Vagina (tissue), 2 donors: ENCODE results near the gene KLRB1. TPM values are rescaled to one million over a fixed set of nuclear protein-coding genes. Genes with fewer than 3 reads are reported as not detected.
"Not testable (repeated sequence)": the region's sequence is repeated elsewhere in the genome, so short reads cannot be mapped to it uniquely, and the experiment has no call there.

Experiments used
- DNase-seq, 2 donors: peaks; one replicate each; pipeline ENCODE4 v3.0.0-alpha.2; 2017; ENCODE audit errors: extremely low spot score in 2 of 2
- H3K27ac ChIP-seq: fragments of 200-600 bp; sonication (generic); one replicate; pipeline ENCODE4 v1.5.1; 2019
- H3K27me3 ChIP-seq: fragments of 200-600 bp; sonication (generic); one replicate; pipeline ENCODE4 v1.5.1; 2019
- H3K36me3 ChIP-seq, 2 donors: fragments of 200-600 bp; sonication (generic); one replicate each; pipeline ENCODE4 v1.5.1; 2017 to 2019
- H3K4me1 ChIP-seq: fragments of 200-600 bp; sonication (generic); one replicate; pipeline ENCODE4 v1.5.1; 2019
- H3K4me3 ChIP-seq, 2 donors: fragments of 200-600 bp; sonication (generic); 1 replicate in 1 of 2; 2 replicates in 1 of 2; pipeline ENCODE4 v1.5.1; 2016 to 2019
- H3K9me3 ChIP-seq: fragments of 200-600 bp; sonication (generic); one replicate; pipeline ENCODE4 v1.5.1; 2019
- POLR2A ChIP-seq, 2 donors: fragments of 450-650 bp; IDR thresholded peaks; one replicate each; pipeline ENCODE4 v1.6.1; 2017; ENCODE audit warnings: antibody characterized with exemption in 2 of 2, mild to moderate bottlenecking in 2 of 2, moderate library complexity in 2 of 2
- POLR2AphosphoS5 ChIP-seq, 2 donors: sonication (generic); formaldehyde crosslinking; IDR thresholded peaks; one replicate each; pipeline ENCODE4 v1.9.0; 2017; ENCODE audit warnings: antibody characterized with exemption in 2 of 2, mild to moderate bottlenecking in 2 of 2, low read depth in 1 of 2; ENCODE audit not compliant: insufficient read depth in 1 of 2
- intact Hi-C: fragments of 100-400 bp; cut with DNase I; formaldehyde crosslinking; loops from one replicate; pipeline ENCODE4 v1.15.1; 2023
- total RNA-seq: library from RNA; depleted of rRNA; stranded (reverse); fragments of >200 nt; gene quantifications from one replicate; pipeline ENCODE4 v1.2.3, GENCODE V29; 2016
- TF ChIP-seq, protein P1 (sequence below), 3 experiments: fragments of 450-650 bp in 2 of 3; fragments of 200-600 bp in 1 of 3; sonication (generic) in 1 of 3; IDR thresholded peaks; one replicate each; pipeline ENCODE4 v1.5.1; 2017 to 2019; ENCODE audit warnings: antibody characterized with exemption in 3 of 3, mild to moderate bottlenecking in 2 of 3, moderate library complexity in 2 of 3

The KLRB1 gene
- total RNA-seq, 1 donor from 2014 or later, result 1.5 TPM

DNA sequence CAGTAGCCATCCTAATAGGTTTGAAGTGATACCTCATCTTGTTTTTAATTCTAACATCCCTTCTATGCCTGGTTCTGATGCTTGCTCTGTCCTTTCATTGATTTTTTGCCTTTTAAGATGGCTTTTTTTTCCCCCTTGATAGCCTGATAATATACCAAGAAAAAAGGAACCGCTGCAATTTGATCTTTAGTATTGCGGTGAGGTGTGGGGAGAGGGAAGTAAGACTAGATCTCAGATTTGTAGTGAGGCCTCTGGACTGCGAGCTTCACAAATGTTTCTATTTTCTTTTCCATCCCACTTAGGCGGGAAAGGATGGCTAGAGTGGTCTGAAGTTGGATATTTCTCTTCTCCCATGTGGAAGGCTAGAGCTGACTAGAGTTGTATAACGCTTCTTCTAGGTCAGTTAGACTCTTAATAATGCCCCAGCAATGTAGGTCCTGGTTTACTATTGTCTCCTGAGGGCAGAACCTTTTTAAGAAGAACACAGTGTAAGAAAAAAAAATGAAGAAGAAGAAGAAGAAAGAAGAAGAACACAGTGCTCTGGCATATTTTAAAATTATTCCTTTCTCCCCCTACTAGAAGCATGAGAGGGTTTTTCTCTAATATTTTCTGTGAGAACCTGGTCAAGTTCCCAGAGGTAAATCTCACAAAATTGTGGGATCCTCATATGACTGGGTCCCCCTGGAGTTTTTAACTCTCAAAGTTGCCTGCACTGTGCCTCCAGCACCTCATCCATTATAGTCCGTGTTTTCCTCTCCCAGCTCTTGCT lies 11.9 kb upstream of the KLRB1 start:
- Histone ChIP-seq H3K9me3 (no peaks in the 10 kb centered on the region), H3K4me3 (no peak overlapping the region), H3K27ac (no peak overlapping the region), H3K4me1 (no peaks in the 10 kb centered on the region), H3K27me3 (no peaks in the 10 kb centered on the region), H3K36me3 (no peaks in the 10 kb centered on the region)
- no peak for DNase-seq
- TF ChIP-seq, protein P1, sequence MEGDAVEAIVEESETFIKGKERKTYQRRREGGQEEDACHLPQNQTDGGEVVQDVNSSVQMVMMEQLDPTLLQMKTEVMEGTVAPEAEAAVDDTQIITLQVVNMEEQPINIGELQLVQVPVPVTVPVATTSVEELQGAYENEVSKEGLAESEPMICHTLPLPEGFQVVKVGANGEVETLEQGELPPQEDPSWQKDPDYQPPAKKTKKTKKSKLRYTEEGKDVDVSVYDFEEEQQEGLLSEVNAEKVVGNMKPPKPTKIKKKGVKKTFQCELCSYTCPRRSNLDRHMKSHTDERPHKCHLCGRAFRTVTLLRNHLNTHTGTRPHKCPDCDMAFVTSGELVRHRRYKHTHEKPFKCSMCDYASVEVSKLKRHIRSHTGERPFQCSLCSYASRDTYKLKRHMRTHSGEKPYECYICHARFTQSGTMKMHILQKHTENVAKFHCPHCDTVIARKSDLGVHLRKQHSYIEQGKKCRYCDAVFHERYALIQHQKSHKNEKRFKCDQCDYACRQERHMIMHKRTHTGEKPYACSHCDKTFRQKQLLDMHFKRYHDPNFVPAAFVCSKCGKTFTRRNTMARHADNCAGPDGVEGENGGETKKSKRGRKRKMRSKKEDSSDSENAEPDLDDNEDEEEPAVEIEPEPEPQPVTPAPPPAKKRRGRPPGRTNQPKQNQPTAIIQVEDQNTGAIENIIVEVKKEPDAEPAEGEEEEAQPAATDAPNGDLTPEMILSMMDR (IDR thresholded peaks at IDR 0.05), result no peak
- TF ChIP-seq POLR2AphosphoS5 (IDR thresholded peaks at IDR 0.05; ENCODE audit: insufficient read depth in 1 of 2, low read depth in 1 of 2), result no peak
- no peak for TF ChIP-seq POLR2A (IDR thresholded peaks at IDR 0.05)
- intact Hi-C loops, result no loop called here

DNA sequence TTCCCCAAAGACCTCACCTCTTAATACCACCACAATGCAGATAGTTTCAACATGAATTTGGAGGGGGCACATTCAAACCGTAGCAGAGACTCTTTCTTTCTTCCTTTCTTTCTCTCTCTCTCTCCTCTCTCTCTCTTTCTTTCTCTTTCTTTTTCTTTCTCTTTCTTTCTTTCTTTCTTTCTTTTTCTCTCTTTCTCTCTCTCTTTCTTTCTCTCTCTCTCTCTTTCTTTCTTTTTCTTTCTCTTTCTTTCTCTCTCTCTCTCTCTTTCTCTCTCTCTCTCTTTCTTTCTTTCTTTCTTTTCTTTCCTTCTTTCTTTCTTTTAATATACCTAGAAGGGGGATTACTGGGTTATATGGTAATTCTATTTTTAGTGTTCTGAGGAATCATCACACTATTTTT lies 11.2 kb upstream of the KLRB1 start:
- DNase-seq, H3K9me3 ChIP-seq, H3K36me3 ChIP-seq, H3K4me3 ChIP-seq, intact Hi-C loops, H3K4me1 ChIP-seq, H3K27ac ChIP-seq, H3K27me3 ChIP-seq: not testable (repeated sequence)

DNA sequence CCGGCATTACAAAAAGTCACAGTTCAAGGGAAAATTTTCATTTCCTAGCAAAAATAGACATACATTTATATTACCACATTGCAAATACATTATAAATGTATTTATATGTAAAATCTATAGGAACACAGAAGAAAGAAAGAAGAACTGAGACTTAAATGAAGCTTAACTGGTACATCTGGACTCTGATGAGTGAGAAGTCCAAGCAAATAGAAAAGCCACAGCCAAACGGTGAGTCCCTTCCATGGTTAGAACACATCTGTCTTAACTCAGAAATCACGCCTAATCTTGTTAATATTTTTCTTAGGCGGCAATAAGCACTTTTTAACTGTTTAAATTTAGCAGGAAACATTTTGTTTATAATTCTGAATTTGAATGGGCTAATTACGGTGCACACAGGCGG lies 9.4 kb upstream of the KLRB1 start:
- DNase-seq, result no peak
- Histone ChIP-seq H3K4me1 (no peaks in the 10 kb centered on the region), H3K36me3 (no peaks in the 10 kb centered on the region), H3K4me3 (no peak overlapping the region), H3K27me3 (no peaks in the 10 kb centered on the region), H3K27ac (no peak overlapping the region), H3K9me3 (no peaks in the 10 kb centered on the region)
- intact Hi-C loops, result no loop called here
- TF ChIP-seq POLR2A (IDR thresholded peaks at IDR 0.05) (no peak), POLR2AphosphoS5 (IDR thresholded peaks at IDR 0.05; ENCODE audit: insufficient read depth in 1 of 2, low read depth in 1 of 2) (no peak)
- TF ChIP-seq, protein P1 (IDR thresholded peaks at IDR 0.05), result no peak

DNA sequence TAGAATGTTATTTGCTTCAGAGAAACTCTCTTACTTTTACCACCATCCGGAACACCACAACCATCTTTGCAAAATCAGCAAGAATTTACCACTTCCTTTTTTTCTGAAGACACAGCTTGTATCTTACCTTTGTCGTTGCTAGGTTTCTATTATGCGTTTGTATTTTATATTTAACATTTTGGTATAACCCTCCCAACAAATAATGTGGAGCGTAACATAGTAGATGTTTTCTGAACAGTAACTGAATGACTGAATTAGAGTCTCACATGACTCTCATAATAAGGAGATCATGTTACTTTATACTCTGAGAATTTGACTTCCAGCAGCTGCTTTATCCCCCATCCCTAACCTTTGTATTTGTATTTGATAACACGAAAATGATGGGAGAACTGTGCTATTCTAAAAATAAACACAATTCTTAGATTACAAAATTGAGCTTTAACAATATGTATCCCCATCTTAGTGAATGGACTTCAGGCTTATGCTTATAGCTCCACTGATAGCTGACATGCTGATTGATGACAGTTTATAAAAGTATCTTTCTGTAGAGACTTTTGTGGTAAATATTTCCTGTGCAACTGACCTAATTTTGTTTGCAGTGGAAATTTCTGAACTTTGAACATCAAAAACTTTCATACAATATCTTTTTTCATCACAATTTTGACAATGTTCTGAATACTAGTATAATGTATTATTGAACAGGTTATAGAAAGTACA lies 7.9 kb upstream of the KLRB1 start:
- H3K36me3 ChIP-seq, result no peaks in the 10 kb centered on the region
- intact Hi-C loops, result no loop called here
- TF ChIP-seq, protein P1 (IDR thresholded peaks at IDR 0.05), result no peak
- TF ChIP-seq POLR2A (IDR thresholded peaks at IDR 0.05) (no peak), POLR2AphosphoS5 (IDR thresholded peaks at IDR 0.05; ENCODE audit: insufficient read depth in 1 of 2, low read depth in 1 of 2) (no peak)
- no peaks in the 10 kb centered on the region for H3K9me3 ChIP-seq
- no peak overlapping the region for H3K27ac ChIP-seq
- no peak for DNase-seq
- H3K27me3 ChIP-seq, result no peaks in the 10 kb centered on the region
- H3K4me3 ChIP-seq, result no peak overlapping the region
- no peaks in the 10 kb centered on the region for H3K4me1 ChIP-seq

DNA sequence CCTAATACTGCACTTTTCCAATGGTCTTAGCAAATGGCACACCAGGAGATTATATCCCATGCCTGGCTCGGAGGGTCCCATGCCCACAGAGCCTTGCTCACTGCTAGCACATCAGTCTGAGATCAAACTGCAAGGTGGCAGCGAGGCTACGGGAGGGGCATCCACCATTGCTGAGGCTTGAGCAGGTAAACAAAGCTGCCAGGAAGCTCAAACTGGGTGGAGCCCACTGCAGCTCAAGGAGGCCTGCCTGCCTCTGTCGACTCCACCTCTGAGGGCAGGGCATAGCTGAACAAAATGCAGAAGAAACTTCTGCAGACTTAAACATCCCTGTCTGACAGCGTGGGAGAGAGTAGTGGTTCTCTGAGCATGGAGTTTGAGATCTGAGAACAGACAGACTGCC lies 2.9 kb upstream of the KLRB1 start:
- DNase-seq, H3K4me1 ChIP-seq, H3K4me3 ChIP-seq, intact Hi-C loops, H3K36me3 ChIP-seq, H3K27ac ChIP-seq, H3K9me3 ChIP-seq, H3K27me3 ChIP-seq: not testable (repeated sequence)

DNA sequence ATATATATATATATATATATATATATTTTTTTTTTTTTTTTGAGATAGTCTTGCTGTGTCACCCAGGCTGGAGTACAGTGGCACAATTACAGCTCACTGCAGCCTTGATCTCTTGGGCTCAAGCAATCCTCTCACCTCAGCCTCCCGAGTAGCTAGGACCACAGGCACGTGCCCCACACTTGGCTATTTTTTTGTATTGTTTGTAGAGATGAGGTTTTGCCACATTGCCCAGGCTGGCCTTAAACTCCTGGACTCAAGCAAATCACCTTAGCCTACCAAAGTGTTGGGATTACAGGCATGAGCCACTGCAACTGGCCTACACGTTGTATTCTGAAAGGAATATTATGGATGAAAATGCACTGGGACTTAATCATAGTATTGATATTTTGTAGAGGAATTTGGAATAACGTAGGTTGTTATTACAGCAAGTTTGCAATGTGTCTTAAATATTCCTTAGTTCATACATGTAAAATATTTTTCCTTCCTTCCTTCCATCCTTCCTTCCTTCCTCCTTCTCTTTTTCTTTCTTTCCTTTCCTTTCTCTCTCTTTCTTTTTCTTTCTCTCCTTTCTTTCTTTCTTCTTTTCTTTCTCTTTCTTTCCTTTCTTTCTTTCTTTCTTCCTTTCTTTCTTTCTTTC lies 862 bp downstream of the KLRB1 start:
- no peaks in the 10 kb centered on the region for H3K4me1 ChIP-seq
- no peaks in the 10 kb centered on the region for H3K27me3 ChIP-seq
- no peaks in the 10 kb centered on the region for H3K36me3 ChIP-seq
- DNase-seq, result no peak
- TF ChIP-seq POLR2A (IDR thresholded peaks at IDR 0.05) (no peak), POLR2AphosphoS5 (IDR thresholded peaks at IDR 0.05; ENCODE audit: insufficient read depth in 1 of 2, low read depth in 1 of 2) (no peak)
- TF ChIP-seq, protein P1 (IDR thresholded peaks at IDR 0.05), result no peak
- intact Hi-C loops, result no loop called here
- no peak overlapping the region for H3K27ac ChIP-seq
- no peaks in the 10 kb centered on the region for H3K9me3 ChIP-seq
- H3K4me3 ChIP-seq, result no peak overlapping the region
